Cardiac fibroblast (primary cell): ENCODE data around the gene ANXA5.

Experiments
- DNase-seq, 2 donors: peaks; one replicate each; pipeline versions ENCODE4 v3.0.0 to v3.0.0-alpha.2; 2010; ENCODE audit warnings: low read depth in 2 of 2
- H3K4me3 ChIP-seq, 2 donors: replicated peaks in 1 of 2; 1 replicate in 1 of 2; 2 replicates in 1 of 2; pipeline ENCODE4 v1.5.1; 2011; ENCODE audit warnings: low read depth in 2 of 2, low read length in 2 of 2, mild to moderate bottlenecking in 2 of 2, moderate library complexity in 1 of 2
- TF ChIP-seq, protein P1 (sequence below): IDR thresholded peaks from one replicate; pipeline ENCODE4 v1.5.1; 2011; ENCODE audit warnings: low read depth, mild to moderate bottlenecking, low read length, inconsistent platforms

The ANXA5 gene

DNA sequence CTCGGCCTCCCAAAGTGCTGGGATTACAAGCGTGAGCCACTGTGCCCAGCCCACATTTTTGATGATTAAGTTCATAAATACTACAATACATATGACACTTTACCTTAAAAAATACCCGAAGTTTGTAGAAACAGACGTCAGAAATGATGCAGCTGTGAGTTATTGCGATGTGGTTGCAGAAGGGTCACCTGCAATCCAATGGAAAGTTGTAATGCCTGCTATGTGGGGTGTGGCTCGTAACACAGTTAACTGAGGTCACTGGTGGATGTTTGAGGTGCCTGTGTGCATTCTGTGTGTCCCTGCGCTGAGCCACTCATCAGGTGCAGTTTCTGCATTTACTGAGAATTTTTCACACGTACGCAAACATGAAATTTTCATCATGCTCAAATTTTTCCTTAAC, 64.1 kb downstream of the ANXA5 start:
- TF ChIP-seq, protein P1, sequence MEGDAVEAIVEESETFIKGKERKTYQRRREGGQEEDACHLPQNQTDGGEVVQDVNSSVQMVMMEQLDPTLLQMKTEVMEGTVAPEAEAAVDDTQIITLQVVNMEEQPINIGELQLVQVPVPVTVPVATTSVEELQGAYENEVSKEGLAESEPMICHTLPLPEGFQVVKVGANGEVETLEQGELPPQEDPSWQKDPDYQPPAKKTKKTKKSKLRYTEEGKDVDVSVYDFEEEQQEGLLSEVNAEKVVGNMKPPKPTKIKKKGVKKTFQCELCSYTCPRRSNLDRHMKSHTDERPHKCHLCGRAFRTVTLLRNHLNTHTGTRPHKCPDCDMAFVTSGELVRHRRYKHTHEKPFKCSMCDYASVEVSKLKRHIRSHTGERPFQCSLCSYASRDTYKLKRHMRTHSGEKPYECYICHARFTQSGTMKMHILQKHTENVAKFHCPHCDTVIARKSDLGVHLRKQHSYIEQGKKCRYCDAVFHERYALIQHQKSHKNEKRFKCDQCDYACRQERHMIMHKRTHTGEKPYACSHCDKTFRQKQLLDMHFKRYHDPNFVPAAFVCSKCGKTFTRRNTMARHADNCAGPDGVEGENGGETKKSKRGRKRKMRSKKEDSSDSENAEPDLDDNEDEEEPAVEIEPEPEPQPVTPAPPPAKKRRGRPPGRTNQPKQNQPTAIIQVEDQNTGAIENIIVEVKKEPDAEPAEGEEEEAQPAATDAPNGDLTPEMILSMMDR = no peak
- no peak for DNase-seq
- H3K4me3 ChIP-seq = no peak overlapping the region
